PC-9 (cell line): ENCODE data around the gene CELF2.

ENCODE experiments used
- CTCF ChIP-seq: fragments of 200-600 bp; sonication (generic); conservative IDR thresholded peaks from 2 replicates; pipeline ENCODE4 v1.6.1; 2017; ENCODE audit warnings: mixed run types, antibody characterized with exemption, mild to moderate bottlenecking, moderate library complexity
- EZH2 ChIP-seq: fragments of 200-600 bp; sonication (generic); IDR thresholded peaks from 2 replicates; pipeline ENCODE4 v1.8.0; 2017; ENCODE audit warnings: antibody characterized with exemption, low read depth

- TF ChIP-seq CTCF (no peak), EZH2 (no peak)
These were observed 20.3 kb downstream of the CELF2 start for GRCh38 chr10:11037991-11038390.
